ENCODE results near the gene SSBP3. TPM values are rescaled to one million over a fixed set of nuclear protein-coding genes. Genes with fewer than 3 reads are reported as not detected.
A peak's percentile ranks its signal among the peaks of the same experiment; 100 is the strongest.

The SSBP3 gene
- total and polyA plus RNA-seq, 2 of the 13 experiments (the other 11 are each of a cell fraction or from before 2014, with no cell fraction given) = 8.5 to 17.6 TPM

GRCh38 chr1:54425152-54425584 lies 19.0 kb upstream of the SSBP3 start (continued):
- TF ChIP-seq NCOA5 (CRISPR knock-in tag; IDR thresholded peaks at IDR 0.05) (no peak), ZNF780A (CRISPR knock-in tag; IDR thresholded peaks at IDR 0.05) (no peak), ZFYVE20 (CRISPR knock-in tag; IDR thresholded peaks at IDR 0.05; ENCODE audit: borderline replicate concordance, low read depth) (no peak), ZNF570 (CRISPR knock-in tag; IDR thresholded peaks at IDR 0.05; ENCODE audit: borderline replicate concordance) (no peak), KLF16 (CRISPR knock-in tag; IDR thresholded peaks at IDR 0.05) (no peak), ZNF343 (CRISPR knock-in tag; IDR thresholded peaks at IDR 0.05) (no peak), KLF12 (CRISPR knock-in tag; IDR thresholded peaks at IDR 0.05; ENCODE audit: borderline replicate concordance) (no peak), NKX3-1 (CRISPR knock-in tag; IDR thresholded peaks at IDR 0.05) (no peak), MBNL3 (CRISPR knock-in tag; conservative IDR thresholded peaks at IDR 0.05) (no peak), BCL6 (CRISPR knock-in tag; IDR thresholded peaks at IDR 0.05) (peak; percentile 43; the same call in 1 of the 2 replicates), LCORL (IDR thresholded peaks at IDR 0.05) (no peak), LCORL (CRISPR knock-in tag; IDR thresholded peaks at IDR 0.05) (0 out of 2 replicates have a peak, but pooled peaks have one; percentile 31), MBD4 (IDR thresholded peaks at IDR 0.05; ENCODE audit: borderline replicate concordance, low read length) (no peak), ZNF766 (CRISPR knock-in tag; IDR thresholded peaks at IDR 0.05; ENCODE audit: borderline replicate concordance) (no peak), REPIN1 (CRISPR knock-in tag; IDR thresholded peaks at IDR 0.05; ENCODE audit: borderline replicate concordance, low read depth) (no peak), NFATC3 (CRISPR knock-in tag; IDR thresholded peaks at IDR 0.05) (no peak), ARNT2 (CRISPR knock-in tag; IDR thresholded peaks at IDR 0.05; ENCODE audit: low read depth) (no peak; the same call in 1 of the 2 replicates), REL (CRISPR knock-in tag; conservative IDR thresholded peaks at IDR 0.05) (no peak), KAT8 (CRISPR knock-in tag; IDR thresholded peaks at IDR 0.05) (peak; percentile 33; the same call in 1 of the 2 replicates), NR2F2 (IDR thresholded peaks at IDR 0.05; ENCODE audit: borderline replicate concordance, low read depth) (no peak), ZNF878 (CRISPR knock-in tag; IDR thresholded peaks at IDR 0.05) (peak; percentile 65; the same call in 1 of the 2 replicates), SUZ12 (IDR thresholded peaks at IDR 0.05; ENCODE audit: low read depth, low read length) (no peak), PATZ1 (CRISPR knock-in tag; IDR thresholded peaks at IDR 0.05) (no peak), TERF1 (CRISPR knock-in tag; IDR thresholded peaks at IDR 0.05) (no peak), DNMT3B (CRISPR knock-in tag; conservative IDR thresholded peaks at IDR 0.05) (no peak), SAP130 (CRISPR knock-in tag; IDR thresholded peaks at IDR 0.05; ENCODE audit: low read depth) (peak; percentile 52), TARDBP (CRISPR knock-in tag; IDR thresholded peaks at IDR 0.05) (peak; percentile 74; the same call in 1 of the 2 replicates)
- TF ChIP-seq, protein P1, sequence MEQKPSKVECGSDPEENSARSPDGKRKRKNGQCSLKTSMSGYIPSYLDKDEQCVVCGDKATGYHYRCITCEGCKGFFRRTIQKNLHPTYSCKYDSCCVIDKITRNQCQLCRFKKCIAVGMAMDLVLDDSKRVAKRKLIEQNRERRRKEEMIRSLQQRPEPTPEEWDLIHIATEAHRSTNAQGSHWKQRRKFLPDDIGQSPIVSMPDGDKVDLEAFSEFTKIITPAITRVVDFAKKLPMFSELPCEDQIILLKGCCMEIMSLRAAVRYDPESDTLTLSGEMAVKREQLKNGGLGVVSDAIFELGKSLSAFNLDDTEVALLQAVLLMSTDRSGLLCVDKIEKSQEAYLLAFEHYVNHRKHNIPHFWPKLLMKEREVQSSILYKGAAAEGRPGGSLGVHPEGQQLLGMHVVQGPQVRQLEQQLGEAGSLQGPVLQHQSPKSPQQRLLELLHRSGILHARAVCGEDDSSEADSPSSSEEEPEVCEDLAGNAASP (CRISPR knock-in tag; IDR thresholded peaks at IDR 0.05; ENCODE audit: borderline replicate concordance) = 0 out of 2 replicates have a peak, but pooled peaks have one; percentile 37
